H1 (cell line): ENCODE measurements around the gene SEC61A1. TPM values are rescaled to one million over a fixed set of nuclear protein-coding genes. Genes with fewer than 3 reads are reported as not detected.

Experiments
- CTCF ChIA-PET: fragments of 300-600 bp; sonication (Branson Sonifier 250); formaldehyde crosslinking; loops from one replicate; lab custom pipeline; 2021; ENCODE audit not compliant: partially characterized antibody; lab: Charles Lee
- POLR2A ChIA-PET: fragments of 300-600 bp; sonication (Branson Sonifier 250); formaldehyde crosslinking; loops from one replicate; lab custom pipeline; 2021; ENCODE audit warnings: inconsistent platforms; ENCODE audit not compliant: partially characterized antibody; lab: Charles Lee
- DNase-seq, 2 experiments: peaks; one replicate each; pipeline versions ENCODE4 v3.0.0 to v3.0.0-alpha.2; 2010 to 2022; ENCODE audit warnings: low spot score in 2 of 2, low read depth in 1 of 2, mixed read lengths in 1 of 2
- FAIRE-seq: peaks from 2 replicates; lab custom pipeline; 2011; peaks lifted over from hg19 to GRCh38; lab: Jason Lieb, UNC
- H2AFZ ChIP-seq: 2 replicates; pipeline ENCODE4 v1.8.1; 2012; ENCODE audit warnings: low read length, inconsistent platforms
- H2AK5ac ChIP-seq: 2 replicates; pipeline ENCODE4 v1.6.1; 2013; ENCODE audit warnings: low read depth, low read length
- H2BK120ac ChIP-seq: replicated peaks from 2 replicates; pipeline ENCODE3; 2013; ENCODE audit warnings: low read depth, low read length, inconsistent platforms
- H2BK12ac ChIP-seq: 2 replicates; pipeline ENCODE4 v1.6.1; 2013; ENCODE audit warnings: low read depth, low read length
- H2BK15ac ChIP-seq: 2 replicates; pipeline ENCODE4 v1.6.1; 2013; ENCODE audit warnings: low read length
- H2BK20ac ChIP-seq: 2 replicates; pipeline ENCODE4 v1.6.1; 2013; ENCODE audit warnings: low read length
- H2BK5ac ChIP-seq: 2 replicates; pipeline ENCODE4 v1.6.1; 2013; ENCODE audit warnings: low read depth, low read length
- H3K14ac ChIP-seq: 2 replicates; pipeline ENCODE4 v1.6.1; 2013; ENCODE audit warnings: inconsistent platforms; ENCODE audit not compliant: insufficient read length
- H3K18ac ChIP-seq: 2 replicates; pipeline ENCODE4 v1.6.1; 2013; ENCODE audit warnings: low read length; ENCODE audit errors: extremely low read depth
- H3K23ac ChIP-seq: 2 replicates; pipeline ENCODE4 v1.6.1; 2013; ENCODE audit warnings: inconsistent platforms; ENCODE audit not compliant: insufficient read length
- H3K23me2 ChIP-seq: 2 replicates; pipeline ENCODE4 v1.6.1; 2013; ENCODE audit warnings: low read depth, low read length
- H3K27ac ChIP-seq: 2 replicates; pipeline ENCODE4 v1.6.1; 2011; ENCODE audit warnings: low read depth, low read length, inconsistent platforms
- H3K27me3 ChIP-seq, 4 experiments: replicated peaks in 1 of 4; 1 replicate in 1 of 4; 2 replicates in 3 of 4; pipeline versions ENCODE4 v1.6.1 to v1.8.1; 2011 to 2013; ENCODE audit warnings: low read length in 3 of 4, mild to moderate bottlenecking in 3 of 4, inconsistent platforms in 2 of 4, mixed read lengths in 2 of 4, moderate library complexity in 1 of 4; ENCODE audit not compliant: control insufficient read depth in 3 of 4, insufficient read depth in 3 of 4; ENCODE audit errors: extremely low read depth in 1 of 4
- H3K36me3 ChIP-seq, 4 experiments: 2 replicates each; pipeline versions ENCODE4 v1.6.1 to v1.8.1; 2011 to 2013; ENCODE audit warnings: mild to moderate bottlenecking in 4 of 4, low read length in 3 of 4, moderate library complexity in 2 of 4, control low read depth in 1 of 4, inconsistent platforms in 1 of 4; ENCODE audit not compliant: insufficient read depth in 4 of 4, control insufficient read depth in 2 of 4
- H3K4ac ChIP-seq: replicated peaks from 2 replicates; pipeline ENCODE3; 2013; ENCODE audit warnings: low read length, low read depth, mixed read lengths, inconsistent platforms; ENCODE audit not compliant: insufficient read length
- H3K4me1 ChIP-seq, 4 experiments: replicated peaks in 1 of 4; 1 replicate in 1 of 4; 2 replicates in 3 of 4; pipeline versions ENCODE4 v1.6.1 to v1.8.1; 2011 to 2013; ENCODE audit warnings: low read length in 3 of 4, inconsistent platforms in 2 of 4, mixed read lengths in 1 of 4; ENCODE audit not compliant: insufficient read depth in 4 of 4, control insufficient read depth in 3 of 4
- H3K4me2 ChIP-seq, 2 experiments: 2 replicates each; pipeline versions ENCODE4 v1.6.1 to v1.8.1; 2011 to 2013; ENCODE audit warnings: low read depth in 2 of 2, low read length in 2 of 2, control low read depth in 1 of 2, inconsistent platforms in 1 of 2, mild to moderate bottlenecking in 1 of 2; ENCODE audit not compliant: insufficient read depth in 1 of 2
- H3K4me3 ChIP-seq, 4 experiments: fragments of 200-600, 300-600 bp in 1 of 4; sonication (generic), shearing (Covaris generic), sonication (Bioruptor Twin) in 1 of 4; 2 replicates each; pipeline versions ENCODE4 v1.5.1 to v1.8.1; 2011 to 2016; ENCODE audit warnings: low read length in 4 of 4, low read depth in 3 of 4, control low read depth in 2 of 4, inconsistent platforms in 2 of 4, mild to moderate bottlenecking in 2 of 4, mixed read lengths in 1 of 4, moderate library complexity in 1 of 4; ENCODE audit not compliant: insufficient read depth in 2 of 4; ENCODE audit errors: extremely low read depth in 1 of 4
- H3K56ac ChIP-seq: replicated peaks from 2 replicates; pipeline ENCODE3; 2013; ENCODE audit warnings: low read depth, mild to moderate bottlenecking, mixed read lengths, low read length, inconsistent platforms; ENCODE audit not compliant: insufficient read length
- H3K79me1 ChIP-seq: 2 replicates; pipeline ENCODE4 v1.6.1; 2013; ENCODE audit warnings: low read depth, low read length, control low read depth
- H3K79me2 ChIP-seq, 2 experiments: 2 replicates each; pipeline versions ENCODE4 v1.6.1 to v1.8.1; 2012 to 2013; ENCODE audit warnings: low read length in 2 of 2, mild to moderate bottlenecking in 2 of 2, inconsistent platforms in 1 of 2; ENCODE audit not compliant: insufficient read depth in 2 of 2, control insufficient read depth in 1 of 2
- H3K9ac ChIP-seq, 4 experiments: replicated peaks in 1 of 4; 1 replicate in 1 of 4; 2 replicates in 3 of 4; pipeline versions ENCODE4 v1.6.1 to v1.8.1; 2011 to 2013; ENCODE audit warnings: low read depth in 3 of 4, low read length in 3 of 4, control low read depth in 2 of 4, mild to moderate bottlenecking in 2 of 4, moderate library complexity in 2 of 4, inconsistent platforms in 1 of 4; ENCODE audit errors: extremely low read depth in 1 of 4
- H3K9me3 ChIP-seq, 2 experiments: 2 replicates each; pipeline versions ENCODE4 v1.6.1 to v1.8.1; 2012 to 2013; ENCODE audit warnings: mild to moderate bottlenecking in 2 of 2, moderate library complexity in 2 of 2, control low read depth in 1 of 2, inconsistent platforms in 1 of 2, low read depth in 1 of 2, low read length in 1 of 2, mixed read lengths in 1 of 2; ENCODE audit not compliant: insufficient read depth in 2 of 2
- H4K20me1 ChIP-seq, 2 experiments: replicated peaks in 1 of 2; 2 replicates each; pipeline versions ENCODE3 to v1.8.1; 2011 to 2013; ENCODE audit warnings: inconsistent platforms in 2 of 2, low read length in 2 of 2, mild to moderate bottlenecking in 1 of 2; ENCODE audit not compliant: insufficient read depth in 2 of 2, control insufficient read depth in 1 of 2
- H4K5ac ChIP-seq: 2 replicates; pipeline ENCODE4 v1.6.1; 2013; ENCODE audit warnings: low read length, low read depth, mixed read lengths, inconsistent platforms; ENCODE audit not compliant: insufficient read length
- H4K8ac ChIP-seq: 2 replicates; pipeline ENCODE4 v1.8.0; 2013; ENCODE audit warnings: mild to moderate bottlenecking, moderate library complexity, low read length, inconsistent platforms; ENCODE audit not compliant: insufficient read depth; ENCODE audit errors: extremely low read depth
- H4K91ac ChIP-seq: replicated peaks from 2 replicates; pipeline ENCODE3; 2013; ENCODE audit warnings: low read length, mixed read lengths, inconsistent platforms; ENCODE audit not compliant: insufficient read length
- BACH1 ChIP-seq: IDR thresholded peaks from 2 replicates; pipeline ENCODE4 v1.6.1; 2012; ENCODE audit warnings: low read length, improper control_type of control experiment
- CEBPB ChIP-seq: IDR thresholded peaks from 2 replicates; pipeline ENCODE4 v1.6.1; 2012; ENCODE audit warnings: low read depth, low read length
- HDAC2 ChIP-seq, 2 experiments: fragments of 300-600 bp in 1 of 2; sonication (generic) in 1 of 2; IDR thresholded peaks; 2 replicates each; pipeline ENCODE4 v1.6.1; 2011 to 2012; ENCODE audit warnings: low read depth in 2 of 2, low read length in 2 of 2, mild to moderate bottlenecking in 2 of 2, moderate library complexity in 2 of 2, borderline replicate concordance in 1 of 2, inconsistent platforms in 1 of 2
- KDM1A ChIP-seq: fragments of 200-600, 300-600 bp; sonication (generic); IDR thresholded peaks from 2 replicates; pipeline ENCODE4 v1.7.1; 2016; ENCODE audit warnings: mild to moderate bottlenecking, low read length, borderline replicate concordance
- NANOG ChIP-seq: IDR thresholded peaks from 2 replicates; pipeline ENCODE4 v1.6.1; 2011; ENCODE audit warnings: low read length, low read depth, mild to moderate bottlenecking, inconsistent platforms; ENCODE audit not compliant: insufficient read depth, poor library complexity, severe bottlenecking
- NRF1 ChIP-seq: IDR thresholded peaks from 2 replicates; pipeline ENCODE4 v1.6.1; 2011; ENCODE audit warnings: mild to moderate bottlenecking, low read depth, low read length, improper control_type of control experiment
- TCF12 ChIP-seq: IDR thresholded peaks from 2 replicates; pipeline ENCODE4 v1.6.1; 2011; ENCODE audit warnings: low read depth, mild to moderate bottlenecking, low read length
- TEAD4 ChIP-seq: IDR thresholded peaks from 2 replicates; pipeline ENCODE4 v1.6.1; 2012; ENCODE audit warnings: low read depth, low read length, inconsistent platforms, mixed read lengths
- WGBS, 2 experiments: shearing (Covaris generic) in 1 of 2; methylation state at CpG; one replicate each; pipeline versions ENCODE4 v1.1.6 to v1.1.7; 2013 to 2015; ENCODE audit warnings: low lambda C conversion rate in 2 of 2, mixed read lengths in 2 of 2, inconsistent platforms in 1 of 2, low coverage in 1 of 2, missing lambda C conversion rate in 1 of 2; ENCODE audit not compliant: insufficient replicate concordance in 2 of 2, insufficient coverage in 1 of 2, insufficient read length in 1 of 2; ENCODE audit errors: extremely low coverage in 1 of 2, missing lambda C conversion rate in 1 of 2; 5-methylcytosine and 5-hydroxymethylcytosine counted together
- polyA plus RNA-seq, 7 experiments: library from polyadenylated mRNA; depleted of rRNA in 3 of 7; stranded (reverse) in 5 of 7; unstranded in 2 of 7; fragments of >200 nt in 5 of 7; fragments of 200-250 nt in 2 of 7; gene quantifications; 1 replicate in 5 of 7; 2 replicates in 1 of 7; 4 replicates in 1 of 7; pipeline versions ENCODE4 v1.2.1 to v1.2.3, GENCODE V29; 2011 to 2013; ENCODE audit warnings: missing spikeins in 2 of 7, mixed read lengths in 2 of 7
- total RNA-seq: library from RNA; stranded (reverse); fragmentation: NEBNext Ultra II Directional; extraction: Animal tissue kit (Norgen Biotek cat#: 25700); gene quantifications from 2 replicates; pipeline ENCODE4 v1.2.1, GENCODE V29; 2021

The SEC61A1 gene
- total and polyA plus RNA-seq, 2 of the 8 experiments (the other 6 are each of a cell fraction or from before 2014, with no cell fraction given), result 133 to 165 TPM

DNA sequence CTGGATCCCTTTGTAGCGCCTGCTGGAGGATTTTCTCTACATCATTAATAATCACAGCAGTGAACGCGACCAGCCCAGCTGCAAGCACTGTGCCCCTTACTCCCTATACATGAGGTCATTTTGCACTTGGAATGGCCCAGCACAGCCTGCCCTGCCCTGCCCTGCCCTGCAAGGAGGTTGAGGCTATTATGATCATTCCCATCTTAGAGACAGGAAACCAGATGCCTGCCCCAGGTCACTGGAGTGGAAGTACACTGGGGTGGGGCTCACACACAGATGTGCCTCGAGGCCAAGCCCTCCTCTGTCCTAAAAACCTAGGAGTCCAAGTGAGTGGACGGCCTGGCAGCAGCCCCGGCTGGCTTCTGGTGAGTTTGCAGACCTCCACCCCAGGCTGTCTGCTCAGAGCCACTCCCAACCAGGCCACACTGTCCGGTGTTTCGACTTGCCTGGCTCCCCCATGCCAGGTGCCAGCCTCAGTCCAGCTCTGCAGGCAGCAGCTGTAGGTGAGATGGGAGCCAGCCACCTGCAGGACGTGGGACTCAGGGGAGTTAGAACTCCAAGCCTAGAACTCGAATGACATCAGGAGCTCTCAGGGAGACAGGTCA is 30.4 kb upstream of the SEC61A1 start:
- no peak overlapping the region for H3K4ac ChIP-seq
- H3K23me2 ChIP-seq, result no peaks in the 10 kb centered on the region
- H3K27me3 ChIP-seq, result peaks cover 0 to 2% (median 0%) of the 10 kb centered on the region in 4 experiments; a peak in 1 of 7 replicates
- FAIRE-seq, result no peak
- no peak overlapping the region for H4K5ac ChIP-seq
- ChIA-PET CTCF (no interaction called here), POLR2A (no interaction called here)
- H3K9me3 ChIP-seq, result 0 out of 4 replicates have a peak, but pooled peaks cover 0 to 5% of the 10 kb centered on the region in 2 experiments
- WGBS, 2 experiments, result 94% methylated on average over 8 of the region's 10 CpGs; no CpG with 5 or more reads in 1 of the 2 experiments
- H3K56ac ChIP-seq, result no peak overlapping the region
- H4K91ac ChIP-seq, result no peak overlapping the region
- H2AK5ac ChIP-seq, result 0 out of 2 replicates have a peak overlapping the region, but pooled peaks have one; percentile 61
- H3K4me2 ChIP-seq, result no peak overlapping the region
- H3K4me1 ChIP-seq, result no peaks in the 10 kb centered on the region
- no peak overlapping the region for H2BK5ac ChIP-seq
- no peaks in the 10 kb centered on the region for H4K20me1 ChIP-seq
- no peaks in the 10 kb centered on the region for H3K36me3 ChIP-seq
- H4K8ac ChIP-seq, result peak overlapping the region; percentile 86; the same call in 1 of the 2 replicates
- no peak overlapping the region for H3K23ac ChIP-seq
- H2BK120ac ChIP-seq, result no peak overlapping the region
- H2AFZ ChIP-seq, result no peak overlapping the region
- H3K79me1 ChIP-seq, result no peaks in the 10 kb centered on the region
- no peak for DNase-seq
- no peak overlapping the region for H3K4me3 ChIP-seq
- no peaks in the 10 kb centered on the region for H3K79me2 ChIP-seq
- H3K14ac ChIP-seq, result no peak overlapping the region
- H2BK20ac ChIP-seq, result no peak overlapping the region
- no peak overlapping the region for H3K9ac ChIP-seq
- no peak overlapping the region for H2BK12ac ChIP-seq
- H3K18ac ChIP-seq, result no peak overlapping the region
- H2BK15ac ChIP-seq, result 0 out of 2 replicates have a peak overlapping the region, but pooled peaks have one; percentile 31
- no peak overlapping the region for H3K27ac ChIP-seq
- TF ChIP-seq CEBPB (no peak), BACH1 (no peak), HDAC2 (IDR thresholded peaks at IDR 0.05; ENCODE audit: borderline replicate concordance in 1 of 2, low read depth in 2 of 2, low read length in 2 of 2) (no peak), TCF12 (no peak), NRF1 (no peak), NANOG (no peak), TEAD4 (no peak), KDM1A (no peak)
